H1 (cell line): Measurements from ENCODE around the gene CAPS. TPM values are rescaled to one million over a fixed set of nuclear protein-coding genes. Genes with fewer than 3 reads are reported as not detected.

Experiments used
- ASH2L ChIP-seq: fragments of 200-600, 300-600 bp; sonication (generic); IDR thresholded peaks from one replicate; pipeline ENCODE4 v1.7.1; 2017; ENCODE audit warnings: low read length
- ATF2 ChIP-seq: IDR thresholded peaks from 2 replicates; pipeline ENCODE4 v1.6.1; 2012; ENCODE audit warnings: low read length, inconsistent platforms
- CEBPB ChIP-seq: IDR thresholded peaks from 2 replicates; pipeline ENCODE4 v1.6.1; 2012; ENCODE audit warnings: low read depth, low read length
- CREB1 ChIP-seq: IDR thresholded peaks from 2 replicates; pipeline ENCODE4 v1.6.1; 2012; ENCODE audit warnings: inconsistent platforms
- HDAC2 ChIP-seq, 2 experiments: fragments of 300-600 bp in 1 of 2; sonication (generic) in 1 of 2; IDR thresholded peaks; 2 replicates each; pipeline ENCODE4 v1.6.1; 2011 to 2012; ENCODE audit warnings: low read depth in 2 of 2, low read length in 2 of 2, mild to moderate bottlenecking in 2 of 2, moderate library complexity in 2 of 2, borderline replicate concordance in 1 of 2, inconsistent platforms in 1 of 2
- MAX ChIP-seq: IDR thresholded peaks from 2 replicates; pipeline ENCODE4 v1.6.1; 2012; ENCODE audit warnings: inconsistent platforms
- POU5F1 ChIP-seq: IDR thresholded peaks from 2 replicates; pipeline ENCODE4 v1.6.1; 2011; ENCODE audit warnings: low read depth, mild to moderate bottlenecking, low read length, moderate library complexity
- RXRA ChIP-seq: IDR thresholded peaks from 2 replicates; pipeline ENCODE4 v1.6.1; 2011; ENCODE audit warnings: low read depth, mild to moderate bottlenecking, low read length, moderate library complexity; ENCODE audit not compliant: insufficient read depth
- SP1 ChIP-seq: IDR thresholded peaks from 2 replicates; pipeline ENCODE4 v1.6.1; 2011; ENCODE audit warnings: low read depth, low read length
- TAF1 ChIP-seq: IDR thresholded peaks from 2 replicates; pipeline ENCODE4 v1.6.1; 2011; ENCODE audit warnings: mild to moderate bottlenecking, low read depth, low read length
- polyA plus RNA-seq, 7 experiments: library from polyadenylated mRNA; depleted of rRNA in 3 of 7; stranded (reverse) in 5 of 7; unstranded in 2 of 7; fragments of >200 nt in 5 of 7; fragments of 200-250 nt in 2 of 7; gene quantifications; 1 replicate in 5 of 7; 2 replicates in 1 of 7; 4 replicates in 1 of 7; pipeline versions ENCODE4 v1.2.1 to v1.2.3, GENCODE V29; 2011 to 2013; ENCODE audit warnings: missing spikeins in 2 of 7, mixed read lengths in 2 of 7
- total RNA-seq: library from RNA; stranded (reverse); fragmentation: NEBNext Ultra II Directional; extraction: Animal tissue kit (Norgen Biotek cat#: 25700); gene quantifications from 2 replicates; pipeline ENCODE4 v1.2.1, GENCODE V29; 2021
- TF ChIP-seq, protein P1 (sequence below): fragments of 300-600 bp; sonication (generic); IDR thresholded peaks from 2 replicates; pipeline ENCODE4 v1.7.1; 2012; ENCODE audit warnings: low read length, moderate library complexity, mild to moderate bottlenecking, inconsistent platforms; ENCODE audit not compliant: insufficient replicate concordance

The CAPS gene
- total and polyA plus RNA-seq, 2 of the 8 experiments (the other 6 are each of a cell fraction or from before 2014, with no cell fraction given) = 2.1 to 2.4 TPM

GRCh38 chr19:5907241-5907640 is 6.8 kb upstream of the CAPS start (continued):
- TF ChIP-seq, protein P1, sequence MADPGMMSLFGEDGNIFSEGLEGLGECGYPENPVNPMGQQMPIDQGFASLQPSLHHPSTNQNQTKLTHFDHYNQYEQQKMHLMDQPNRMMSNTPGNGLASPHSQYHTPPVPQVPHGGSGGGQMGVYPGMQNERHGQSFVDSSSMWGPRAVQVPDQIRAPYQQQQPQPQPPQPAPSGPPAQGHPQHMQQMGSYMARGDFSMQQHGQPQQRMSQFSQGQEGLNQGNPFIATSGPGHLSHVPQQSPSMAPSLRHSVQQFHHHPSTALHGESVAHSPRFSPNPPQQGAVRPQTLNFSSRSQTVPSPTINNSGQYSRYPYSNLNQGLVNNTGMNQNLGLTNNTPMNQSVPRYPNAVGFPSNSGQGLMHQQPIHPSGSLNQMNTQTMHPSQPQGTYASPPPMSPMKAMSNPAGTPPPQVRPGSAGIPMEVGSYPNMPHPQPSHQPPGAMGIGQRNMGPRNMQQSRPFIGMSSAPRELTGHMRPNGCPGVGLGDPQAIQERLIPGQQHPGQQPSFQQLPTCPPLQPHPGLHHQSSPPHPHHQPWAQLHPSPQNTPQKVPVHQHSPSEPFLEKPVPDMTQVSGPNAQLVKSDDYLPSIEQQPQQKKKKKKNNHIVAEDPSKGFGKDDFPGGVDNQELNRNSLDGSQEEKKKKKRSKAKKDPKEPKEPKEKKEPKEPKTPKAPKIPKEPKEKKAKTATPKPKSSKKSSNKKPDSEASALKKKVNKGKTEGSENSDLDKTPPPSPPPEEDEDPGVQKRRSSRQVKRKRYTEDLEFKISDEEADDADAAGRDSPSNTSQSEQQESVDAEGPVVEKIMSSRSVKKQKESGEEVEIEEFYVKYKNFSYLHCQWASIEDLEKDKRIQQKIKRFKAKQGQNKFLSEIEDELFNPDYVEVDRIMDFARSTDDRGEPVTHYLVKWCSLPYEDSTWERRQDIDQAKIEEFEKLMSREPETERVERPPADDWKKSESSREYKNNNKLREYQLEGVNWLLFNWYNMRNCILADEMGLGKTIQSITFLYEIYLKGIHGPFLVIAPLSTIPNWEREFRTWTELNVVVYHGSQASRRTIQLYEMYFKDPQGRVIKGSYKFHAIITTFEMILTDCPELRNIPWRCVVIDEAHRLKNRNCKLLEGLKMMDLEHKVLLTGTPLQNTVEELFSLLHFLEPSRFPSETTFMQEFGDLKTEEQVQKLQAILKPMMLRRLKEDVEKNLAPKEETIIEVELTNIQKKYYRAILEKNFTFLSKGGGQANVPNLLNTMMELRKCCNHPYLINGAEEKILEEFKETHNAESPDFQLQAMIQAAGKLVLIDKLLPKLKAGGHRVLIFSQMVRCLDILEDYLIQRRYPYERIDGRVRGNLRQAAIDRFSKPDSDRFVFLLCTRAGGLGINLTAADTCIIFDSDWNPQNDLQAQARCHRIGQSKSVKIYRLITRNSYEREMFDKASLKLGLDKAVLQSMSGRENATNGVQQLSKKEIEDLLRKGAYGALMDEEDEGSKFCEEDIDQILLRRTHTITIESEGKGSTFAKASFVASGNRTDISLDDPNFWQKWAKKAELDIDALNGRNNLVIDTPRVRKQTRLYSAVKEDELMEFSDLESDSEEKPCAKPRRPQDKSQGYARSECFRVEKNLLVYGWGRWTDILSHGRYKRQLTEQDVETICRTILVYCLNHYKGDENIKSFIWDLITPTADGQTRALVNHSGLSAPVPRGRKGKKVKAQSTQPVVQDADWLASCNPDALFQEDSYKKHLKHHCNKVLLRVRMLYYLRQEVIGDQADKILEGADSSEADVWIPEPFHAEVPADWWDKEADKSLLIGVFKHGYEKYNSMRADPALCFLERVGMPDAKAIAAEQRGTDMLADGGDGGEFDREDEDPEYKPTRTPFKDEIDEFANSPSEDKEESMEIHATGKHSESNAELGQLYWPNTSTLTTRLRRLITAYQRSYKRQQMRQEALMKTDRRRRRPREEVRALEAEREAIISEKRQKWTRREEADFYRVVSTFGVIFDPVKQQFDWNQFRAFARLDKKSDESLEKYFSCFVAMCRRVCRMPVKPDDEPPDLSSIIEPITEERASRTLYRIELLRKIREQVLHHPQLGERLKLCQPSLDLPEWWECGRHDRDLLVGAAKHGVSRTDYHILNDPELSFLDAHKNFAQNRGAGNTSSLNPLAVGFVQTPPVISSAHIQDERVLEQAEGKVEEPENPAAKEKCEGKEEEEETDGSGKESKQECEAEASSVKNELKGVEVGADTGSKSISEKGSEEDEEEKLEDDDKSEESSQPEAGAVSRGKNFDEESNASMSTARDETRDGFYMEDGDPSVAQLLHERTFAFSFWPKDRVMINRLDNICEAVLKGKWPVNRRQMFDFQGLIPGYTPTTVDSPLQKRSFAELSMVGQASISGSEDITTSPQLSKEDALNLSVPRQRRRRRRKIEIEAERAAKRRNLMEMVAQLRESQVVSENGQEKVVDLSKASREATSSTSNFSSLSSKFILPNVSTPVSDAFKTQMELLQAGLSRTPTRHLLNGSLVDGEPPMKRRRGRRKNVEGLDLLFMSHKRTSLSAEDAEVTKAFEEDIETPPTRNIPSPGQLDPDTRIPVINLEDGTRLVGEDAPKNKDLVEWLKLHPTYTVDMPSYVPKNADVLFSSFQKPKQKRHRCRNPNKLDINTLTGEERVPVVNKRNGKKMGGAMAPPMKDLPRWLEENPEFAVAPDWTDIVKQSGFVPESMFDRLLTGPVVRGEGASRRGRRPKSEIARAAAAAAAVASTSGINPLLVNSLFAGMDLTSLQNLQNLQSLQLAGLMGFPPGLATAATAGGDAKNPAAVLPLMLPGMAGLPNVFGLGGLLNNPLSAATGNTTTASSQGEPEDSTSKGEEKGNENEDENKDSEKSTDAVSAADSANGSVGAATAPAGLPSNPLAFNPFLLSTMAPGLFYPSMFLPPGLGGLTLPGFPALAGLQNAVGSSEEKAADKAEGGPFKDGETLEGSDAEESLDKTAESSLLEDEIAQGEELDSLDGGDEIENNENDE = no peak
- TF ChIP-seq POU5F1 (no peak), CEBPB (no peak), SP1 (no peak), MAX (no peak), ASH2L (no peak), HDAC2 (IDR thresholded peaks at IDR 0.05; ENCODE audit: borderline replicate concordance in 1 of 2, low read depth in 2 of 2, low read length in 2 of 2) (no peak), ATF2 (no peak), CREB1 (no peak), TAF1 (no peak), RXRA (no peak)
